Measurements from ENCODE around the gene STEAP3.

The STEAP3 gene

DNA sequence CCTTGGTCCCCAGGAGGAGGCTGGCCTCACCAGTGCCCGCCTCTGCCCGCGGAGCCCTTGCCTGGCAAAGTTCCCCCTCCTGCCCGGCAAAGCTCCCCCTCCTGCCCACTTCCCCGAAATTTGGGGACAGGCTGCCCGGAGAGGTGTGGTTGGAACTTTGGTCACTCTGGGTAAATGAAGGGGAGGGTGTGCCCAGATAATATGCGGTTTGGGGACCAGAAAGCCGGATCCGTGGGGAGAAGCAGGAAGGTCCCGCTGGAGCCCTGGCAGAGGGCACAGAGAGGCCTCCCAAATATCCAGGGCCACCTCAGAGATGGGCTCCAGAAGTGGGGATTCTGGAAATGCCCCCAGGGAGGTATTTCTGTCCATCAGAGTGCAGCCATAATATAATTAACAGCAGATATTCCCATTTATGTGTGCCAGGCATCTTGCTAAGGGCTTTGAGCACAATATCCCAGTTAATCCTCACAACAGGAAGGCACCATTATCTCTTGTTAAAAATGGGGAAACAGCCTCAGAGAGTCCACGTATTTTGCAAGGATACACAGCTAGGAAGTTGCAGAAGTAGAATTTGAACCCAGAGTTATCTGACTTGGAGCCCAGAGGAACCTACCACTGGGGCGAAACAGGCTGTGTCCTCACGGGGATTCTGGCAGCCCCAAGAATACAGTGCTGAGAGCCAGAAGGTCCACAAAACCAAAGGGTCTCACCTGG, 914 bp downstream of the STEAP3 start:
- peak overlapping the region; percentile 68 to 69 for H3K4me3 ChIP-seq (ENCODE audit: low read length in 2 of 2)
- no peak overlapping the region for H3K27ac ChIP-seq (ENCODE audit: low read depth in 2 of 2, low read length in 2 of 2)
- H3K9me3 ChIP-seq (ENCODE audit: control insufficient read depth in 2 of 2, low read length in 2 of 2), result no peaks in the 10 kb centered on the region
- H3K27me3 ChIP-seq (ENCODE audit: control insufficient read depth in 2 of 2, insufficient read depth in 2 of 2, low read length in 2 of 2), result no peaks in the 10 kb centered on the region
- H3K4me1 ChIP-seq (ENCODE audit: control insufficient read depth in 2 of 2, insufficient read depth in 2 of 2, low read length in 2 of 2), result peaks cover 3 to 16% of the 10 kb centered on the region in 2 donors
- no peaks in the 10 kb centered on the region for H3K36me3 ChIP-seq (ENCODE audit: control insufficient read depth in 2 of 2, insufficient read depth in 2 of 2, low read length in 2 of 2)
- H3K9ac ChIP-seq (ENCODE audit: low read depth in 1 of 2, low read length in 2 of 2), result peak overlapping the region; percentile 14 to 74

DNA sequence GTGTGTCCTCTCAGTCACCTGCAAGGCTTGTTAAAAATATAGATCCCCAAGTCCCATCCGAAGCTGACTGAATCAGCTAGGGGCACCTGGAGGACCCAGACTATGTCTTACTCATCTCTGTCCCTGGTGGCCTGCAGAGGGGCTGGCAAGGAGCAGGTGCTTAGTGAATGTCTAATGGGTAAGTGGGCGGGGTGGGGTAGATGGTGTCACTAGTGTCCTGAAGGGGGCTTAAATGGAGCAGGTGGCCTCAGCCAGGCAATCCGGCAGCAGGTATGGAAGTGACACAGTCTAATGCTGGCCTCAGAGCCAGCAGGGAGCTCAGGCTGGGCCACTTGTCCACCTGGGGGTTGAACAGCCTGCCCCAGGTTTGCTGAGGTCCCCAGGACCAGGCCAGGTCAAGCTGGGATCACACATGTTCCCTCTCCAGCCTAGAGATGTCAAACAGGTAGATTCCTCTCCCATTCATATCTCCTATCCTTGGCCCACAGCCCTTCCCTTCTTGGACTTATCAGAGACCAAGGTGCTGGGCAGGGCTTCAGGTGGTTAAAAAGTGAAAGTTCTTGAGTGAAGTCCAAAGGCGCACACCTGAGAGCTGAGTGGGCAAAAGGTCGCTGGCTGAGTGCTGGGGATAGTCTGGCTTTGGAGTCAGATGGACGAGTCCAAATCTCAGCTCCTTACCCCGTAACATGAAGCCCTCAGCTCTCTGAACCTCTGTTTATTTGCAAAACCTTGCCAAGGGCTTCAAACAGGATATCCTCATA, 1.7 kb downstream of the STEAP3 start:
- Histone ChIP-seq H3K27ac (ENCODE audit: low read depth in 2 of 2, low read length in 2 of 2) (peak overlapping the region in 1 of 2 donors; percentile 13), H3K9me3 (ENCODE audit: control insufficient read depth in 2 of 2, low read length in 2 of 2) (no peaks in the 10 kb centered on the region), H3K4me1 (ENCODE audit: control insufficient read depth in 2 of 2, insufficient read depth in 2 of 2, low read length in 2 of 2) (peaks cover 3 to 16% of the 10 kb centered on the region in 2 donors), H3K9ac (ENCODE audit: low read depth in 1 of 2, low read length in 2 of 2) (no peak overlapping the region), H3K36me3 (ENCODE audit: control insufficient read depth in 2 of 2, insufficient read depth in 2 of 2, low read length in 2 of 2) (no peaks in the 10 kb centered on the region), H3K27me3 (ENCODE audit: control insufficient read depth in 2 of 2, insufficient read depth in 2 of 2, low read length in 2 of 2) (no peaks in the 10 kb centered on the region), H3K4me3 (ENCODE audit: low read length in 2 of 2) (no peak overlapping the region)

DNA sequence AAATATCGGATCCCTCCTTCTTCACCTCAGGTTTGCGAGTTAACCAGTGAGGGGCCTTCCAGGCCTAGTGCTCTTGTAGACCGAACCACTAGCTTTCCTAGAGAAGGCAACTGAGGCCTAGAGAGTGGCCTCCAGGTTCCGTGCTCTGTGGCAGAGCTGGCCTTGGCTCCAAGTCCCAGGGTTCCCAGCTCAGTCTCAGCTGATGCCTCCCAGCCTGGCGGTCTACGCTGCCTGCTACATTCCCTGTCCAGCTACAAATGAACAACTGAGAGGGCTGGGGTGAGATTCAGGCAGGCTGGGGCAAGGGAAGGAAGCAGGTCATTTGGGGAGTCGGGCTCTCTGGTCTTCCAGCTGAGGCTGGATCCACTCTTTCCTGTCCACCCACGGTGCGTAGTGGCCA, 2.3 kb downstream of the STEAP3 start:
- no peaks in the 10 kb centered on the region for H3K27me3 ChIP-seq (ENCODE audit: control insufficient read depth in 2 of 2, insufficient read depth in 2 of 2, low read length in 2 of 2)
- peaks cover 3 to 16% of the 10 kb centered on the region in 2 donors for H3K4me1 ChIP-seq (ENCODE audit: control insufficient read depth in 2 of 2, insufficient read depth in 2 of 2, low read length in 2 of 2)
- no peaks in the 10 kb centered on the region for H3K36me3 ChIP-seq (ENCODE audit: control insufficient read depth in 2 of 2, insufficient read depth in 2 of 2, low read length in 2 of 2)
- H3K9ac ChIP-seq (ENCODE audit: low read depth in 1 of 2, low read length in 2 of 2), result no peak overlapping the region
- no peak overlapping the region for H3K4me3 ChIP-seq (ENCODE audit: low read length in 2 of 2)
- H3K27ac ChIP-seq (ENCODE audit: low read depth in 2 of 2, low read length in 2 of 2), result no peak overlapping the region
- H3K9me3 ChIP-seq (ENCODE audit: control insufficient read depth in 2 of 2, low read length in 2 of 2), result no peaks in the 10 kb centered on the region

DNA sequence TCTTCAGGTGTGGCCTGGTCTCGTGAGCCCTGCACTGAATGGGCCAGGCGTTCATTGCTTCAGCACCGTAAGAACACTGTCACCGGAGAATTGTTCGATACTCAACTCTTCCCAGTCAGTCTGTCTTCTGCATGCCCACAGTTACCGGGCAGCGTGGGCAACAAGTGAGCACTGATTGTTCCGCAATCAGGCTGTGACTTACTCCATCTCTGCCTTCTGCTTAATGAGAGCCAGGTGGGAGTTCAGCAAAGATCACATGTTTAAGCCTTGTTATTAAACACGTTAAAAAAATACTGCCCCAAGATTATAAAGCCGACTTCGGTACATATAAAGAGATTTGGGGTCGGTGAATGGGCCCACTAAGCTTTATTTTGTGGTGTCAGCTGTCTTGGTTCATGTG, 3.7 kb downstream of the STEAP3 start:
- H3K9me3 ChIP-seq (ENCODE audit: control insufficient read depth in 2 of 2, low read length in 2 of 2), result no peaks in the 10 kb centered on the region
- no peaks in the 10 kb centered on the region for H3K27me3 ChIP-seq (ENCODE audit: control insufficient read depth in 2 of 2, insufficient read depth in 2 of 2, low read length in 2 of 2)
- H3K4me3 ChIP-seq (ENCODE audit: low read length in 2 of 2), result no peak overlapping the region
- peaks cover 3 to 16% of the 10 kb centered on the region in 2 donors for H3K4me1 ChIP-seq (ENCODE audit: control insufficient read depth in 2 of 2, insufficient read depth in 2 of 2, low read length in 2 of 2)
- H3K9ac ChIP-seq (ENCODE audit: low read depth in 1 of 2, low read length in 2 of 2), result no peak overlapping the region
- no peaks in the 10 kb centered on the region for H3K36me3 ChIP-seq (ENCODE audit: control insufficient read depth in 2 of 2, insufficient read depth in 2 of 2, low read length in 2 of 2)
- H3K27ac ChIP-seq (ENCODE audit: low read depth in 2 of 2, low read length in 2 of 2), result no peak overlapping the region

DNA sequence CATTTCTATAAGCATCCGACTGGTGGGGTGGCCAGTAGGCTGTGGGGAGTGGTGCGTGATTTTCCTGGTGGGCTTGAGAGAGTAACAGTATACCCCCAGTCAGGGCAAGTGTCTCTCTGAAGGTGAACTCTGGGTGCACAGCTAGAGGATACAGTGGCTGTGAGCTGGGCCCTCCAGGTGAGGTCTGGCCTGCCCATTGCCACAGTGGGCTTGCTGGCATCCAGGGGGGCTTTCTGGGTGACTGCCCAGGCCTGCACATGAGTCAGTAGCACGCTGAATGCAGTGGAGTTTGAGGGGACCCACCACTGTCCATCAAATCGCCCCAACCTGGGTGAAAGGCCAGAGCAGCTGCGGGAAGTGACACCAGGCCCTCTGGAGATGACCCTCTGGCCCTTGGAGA, 4.5 kb downstream of the STEAP3 start:
- Histone ChIP-seq H3K27me3 (ENCODE audit: control insufficient read depth in 2 of 2, insufficient read depth in 2 of 2, low read length in 2 of 2) (no peaks in the 10 kb centered on the region), H3K4me1 (ENCODE audit: control insufficient read depth in 2 of 2, insufficient read depth in 2 of 2, low read length in 2 of 2) (peaks cover 3 to 16% of the 10 kb centered on the region in 2 donors), H3K36me3 (ENCODE audit: control insufficient read depth in 2 of 2, insufficient read depth in 2 of 2, low read length in 2 of 2) (no peaks in the 10 kb centered on the region), H3K4me3 (ENCODE audit: low read length in 2 of 2) (no peak overlapping the region), H3K27ac (ENCODE audit: low read depth in 2 of 2, low read length in 2 of 2) (no peak overlapping the region), H3K9me3 (ENCODE audit: control insufficient read depth in 2 of 2, low read length in 2 of 2) (no peaks in the 10 kb centered on the region), H3K9ac (ENCODE audit: low read depth in 1 of 2, low read length in 2 of 2) (no peak overlapping the region)

DNA sequence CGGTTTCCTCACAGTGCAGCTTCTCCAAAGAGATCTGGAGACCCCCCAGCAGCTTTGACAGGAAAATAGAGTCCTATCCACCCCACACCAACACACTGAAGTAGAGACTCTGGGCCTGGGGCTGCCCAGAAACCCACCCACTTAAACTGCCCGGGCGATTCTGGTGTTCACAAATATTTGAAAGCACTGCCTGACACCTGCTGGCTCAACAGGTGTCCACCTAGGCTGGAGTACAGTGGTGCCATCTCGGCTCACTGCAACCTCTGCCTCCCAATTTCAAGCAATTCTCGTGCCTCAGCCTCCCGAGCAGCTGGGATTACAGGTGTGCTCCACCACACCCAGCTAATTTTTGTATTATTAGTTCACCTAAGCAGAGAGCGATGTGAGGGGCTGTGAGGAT, 5.3 kb downstream of the STEAP3 start:
- Histone ChIP-seq H3K4me3 (ENCODE audit: low read length in 2 of 2) (no peak overlapping the region), H3K9ac (ENCODE audit: low read depth in 1 of 2, low read length in 2 of 2) (no peak overlapping the region), H3K4me1 (ENCODE audit: control insufficient read depth in 2 of 2, insufficient read depth in 2 of 2, low read length in 2 of 2) (peaks cover 3 to 15% of the 10 kb centered on the region in 2 donors), H3K27ac (ENCODE audit: low read depth in 2 of 2, low read length in 2 of 2) (no peak overlapping the region), H3K9me3 (ENCODE audit: control insufficient read depth in 2 of 2, low read length in 2 of 2) (no peaks in the 10 kb centered on the region), H3K36me3 (ENCODE audit: control insufficient read depth in 2 of 2, insufficient read depth in 2 of 2, low read length in 2 of 2) (no peaks in the 10 kb centered on the region), H3K27me3 (ENCODE audit: control insufficient read depth in 2 of 2, insufficient read depth in 2 of 2, low read length in 2 of 2) (no peaks in the 10 kb centered on the region)

DNA sequence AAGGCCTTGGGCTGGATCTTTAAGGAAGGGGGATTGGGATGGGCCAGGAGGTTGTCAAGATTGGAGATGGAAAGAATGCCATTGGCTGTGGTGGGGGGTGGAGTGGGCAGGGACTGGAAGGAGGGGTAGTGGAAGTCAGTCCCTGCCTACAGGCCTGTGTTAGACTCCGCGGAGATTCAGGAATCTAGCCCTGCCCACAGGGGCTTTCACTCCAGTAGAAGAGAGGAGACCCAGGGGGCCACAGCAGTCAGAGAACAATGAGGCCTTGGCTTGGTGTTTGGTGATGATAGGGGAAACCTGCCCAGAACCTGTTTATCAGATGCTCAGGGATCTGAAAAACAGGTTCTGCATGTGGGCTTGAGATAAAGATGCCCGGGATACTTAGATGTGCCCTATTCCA, 6.1 kb downstream of the STEAP3 start:
- H3K4me3 ChIP-seq (ENCODE audit: low read length in 2 of 2), result no peak overlapping the region
- H3K4me1 ChIP-seq (ENCODE audit: control insufficient read depth in 2 of 2, insufficient read depth in 2 of 2, low read length in 2 of 2), result peaks cover 3 to 7% of the 10 kb centered on the region in 2 donors
- no peak overlapping the region for H3K9ac ChIP-seq (ENCODE audit: low read depth in 1 of 2, low read length in 2 of 2)
- no peaks in the 10 kb centered on the region for H3K27me3 ChIP-seq (ENCODE audit: control insufficient read depth in 2 of 2, insufficient read depth in 2 of 2, low read length in 2 of 2)
- no peaks in the 10 kb centered on the region for H3K36me3 ChIP-seq (ENCODE audit: control insufficient read depth in 2 of 2, insufficient read depth in 2 of 2, low read length in 2 of 2)
- no peak overlapping the region for H3K27ac ChIP-seq (ENCODE audit: low read depth in 2 of 2, low read length in 2 of 2)
- H3K9me3 ChIP-seq (ENCODE audit: control insufficient read depth in 2 of 2, low read length in 2 of 2), result no peaks in the 10 kb centered on the region

DNA sequence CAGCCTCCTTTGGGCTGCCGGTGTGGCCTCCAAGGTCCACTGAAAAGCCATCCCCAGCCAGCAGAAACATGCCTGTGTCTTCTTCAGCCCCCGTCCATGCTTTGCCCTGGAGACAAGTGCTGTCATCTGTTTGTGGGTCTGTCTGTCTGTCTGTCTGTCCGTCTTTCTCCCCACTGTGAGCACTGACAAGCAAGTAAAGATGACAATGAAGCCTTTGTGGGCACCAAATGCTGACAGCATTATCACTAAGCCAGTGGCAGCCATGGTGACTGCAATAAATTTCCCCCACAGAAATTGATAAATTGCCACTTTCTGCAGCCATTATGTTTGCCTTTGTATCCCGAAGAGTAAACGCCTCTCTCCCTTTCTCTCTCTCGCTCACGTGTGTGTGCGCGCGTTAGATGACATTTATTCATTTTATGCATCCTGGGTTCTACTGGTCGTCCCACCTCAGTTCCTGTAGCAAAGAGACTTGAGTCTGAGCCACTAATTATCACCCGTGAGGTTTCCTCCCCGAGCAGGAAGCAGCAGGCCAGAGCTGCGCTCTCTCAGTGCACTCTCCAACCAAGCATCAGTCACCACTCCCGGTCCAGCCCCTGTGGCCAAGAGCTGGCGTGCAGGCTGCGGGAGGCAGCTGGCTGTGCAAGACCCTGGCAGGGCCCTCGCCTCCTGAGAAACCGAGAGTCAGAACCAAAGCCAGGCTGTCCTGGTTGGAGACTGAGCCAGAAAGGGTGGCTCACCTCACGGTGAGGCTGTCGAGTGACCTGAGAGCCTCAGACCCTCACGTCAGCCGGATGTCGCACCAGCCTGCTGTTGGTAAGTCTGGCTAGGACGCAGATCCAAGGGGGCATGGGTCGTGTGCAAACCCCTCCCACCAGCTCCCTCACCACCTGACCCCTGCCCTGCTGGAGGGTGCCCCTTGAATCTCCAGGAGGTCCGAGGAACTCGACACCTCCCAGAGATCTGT, 6.9 kb downstream of the STEAP3 start:
- H3K9ac ChIP-seq (ENCODE audit: low read depth in 1 of 2, low read length in 2 of 2), result no peak overlapping the region
- no peak overlapping the region for H3K27ac ChIP-seq (ENCODE audit: low read depth in 2 of 2, low read length in 2 of 2)

DNA sequence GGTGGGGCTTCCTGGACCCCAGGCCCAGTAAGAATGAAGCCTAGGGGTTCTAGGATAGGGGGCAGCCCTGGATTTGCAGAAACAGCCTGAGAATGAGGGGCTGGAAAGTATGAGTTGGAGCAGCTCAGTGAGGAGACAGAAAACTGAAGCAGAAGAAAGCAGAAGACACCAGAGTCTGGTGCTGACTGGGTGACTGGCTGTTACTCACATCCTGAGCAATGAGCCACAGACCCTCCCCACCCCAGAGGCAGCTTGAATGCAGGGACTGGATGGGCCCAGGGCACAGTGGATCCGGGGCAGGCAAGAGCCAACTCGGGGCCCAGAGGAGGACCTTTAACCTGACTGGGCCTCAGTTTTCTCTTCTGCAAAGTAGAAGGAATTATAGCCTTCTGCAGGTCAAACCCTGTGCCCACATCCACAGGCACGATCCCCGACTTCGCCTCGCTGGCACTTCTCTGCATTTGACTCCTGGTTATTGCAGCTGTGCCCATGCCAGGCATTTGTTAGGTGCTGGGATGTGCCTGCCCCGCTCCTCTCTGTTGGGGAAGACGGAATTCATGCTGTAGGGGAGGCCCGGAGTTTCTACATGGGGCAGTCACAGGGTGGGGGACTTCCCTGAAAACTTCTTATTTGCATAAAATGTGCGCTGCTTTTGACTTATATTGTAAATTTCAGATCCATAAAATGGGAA, 8.5 kb downstream of the STEAP3 start:
- Histone ChIP-seq H3K9ac (ENCODE audit: low read depth in 1 of 2, low read length in 2 of 2) (no peak overlapping the region), H3K9me3 (ENCODE audit: control insufficient read depth in 2 of 2, low read length in 2 of 2) (no peaks in the 10 kb centered on the region), H3K27ac (ENCODE audit: low read depth in 2 of 2, low read length in 2 of 2) (no peak overlapping the region), H3K4me3 (ENCODE audit: low read length in 2 of 2) (no peak overlapping the region), H3K4me1 (ENCODE audit: control insufficient read depth in 2 of 2, insufficient read depth in 2 of 2, low read length in 2 of 2) (no peaks in the 10 kb centered on the region), H3K27me3 (ENCODE audit: control insufficient read depth in 2 of 2, insufficient read depth in 2 of 2, low read length in 2 of 2) (no peaks in the 10 kb centered on the region), H3K36me3 (ENCODE audit: control insufficient read depth in 2 of 2, insufficient read depth in 2 of 2, low read length in 2 of 2) (no peaks in the 10 kb centered on the region)

More for the DNA sequence above, 6.9 kb downstream of the STEAP3 start:
- Histone ChIP-seq H3K4me3 (ENCODE audit: low read length in 2 of 2) (no peak overlapping the region), H3K36me3 (ENCODE audit: control insufficient read depth in 2 of 2, insufficient read depth in 2 of 2, low read length in 2 of 2) (no peaks in the 10 kb centered on the region), H3K27me3 (ENCODE audit: control insufficient read depth in 2 of 2, insufficient read depth in 2 of 2, low read length in 2 of 2) (no peaks in the 10 kb centered on the region), H3K4me1 (ENCODE audit: control insufficient read depth in 2 of 2, insufficient read depth in 2 of 2, low read length in 2 of 2) (peaks cover 0 to under 1% of the 10 kb centered on the region in 2 donors), H3K9me3 (ENCODE audit: control insufficient read depth in 2 of 2, low read length in 2 of 2) (no peaks in the 10 kb centered on the region)
